Skeletal muscle tissue (tissue), 4 donors: ENCODE results near the gene C8A. TPM values are rescaled to one million over a fixed set of nuclear protein-coding genes. Genes with fewer than 3 reads are reported as not detected.

Source experiments
- H3K27ac ChIP-seq: one replicate; pipeline ENCODE4 v1.7.0; 2013; ENCODE audit warnings: mild to moderate bottlenecking, low read depth, low read length, inconsistent platforms
- H3K27me3 ChIP-seq, 3 donors: one replicate each; pipeline ENCODE4 v1.7.0; 2013; ENCODE audit warnings: low read length in 3 of 3; ENCODE audit not compliant: control insufficient read depth in 3 of 3, insufficient read depth in 3 of 3
- H3K36me3 ChIP-seq, 3 donors: one replicate each; pipeline ENCODE4 v1.7.0; 2013; ENCODE audit warnings: low read length in 3 of 3; ENCODE audit not compliant: control insufficient read depth in 3 of 3, insufficient read depth in 3 of 3
- H3K4me1 ChIP-seq, 3 donors: one replicate each; pipeline ENCODE4 v1.7.0; 2013; ENCODE audit warnings: low read length in 3 of 3, mild to moderate bottlenecking in 3 of 3; ENCODE audit not compliant: control insufficient read depth in 3 of 3, insufficient read depth in 3 of 3
- H3K4me3 ChIP-seq, 3 donors: one replicate each; pipeline ENCODE4 v1.7.0; 2013; ENCODE audit warnings: low read length in 3 of 3
- H3K9ac ChIP-seq, 3 donors: one replicate each; pipeline ENCODE4 v1.7.0; 2013; ENCODE audit warnings: low read length in 3 of 3, mild to moderate bottlenecking in 3 of 3, moderate library complexity in 2 of 3, low read depth in 1 of 3
- H3K9me3 ChIP-seq, 3 donors: one replicate each; pipeline ENCODE4 v1.7.0; 2013; ENCODE audit warnings: low read length in 3 of 3; ENCODE audit not compliant: control insufficient read depth in 3 of 3
- total RNA-seq: library from RNA; depleted of rRNA; stranded (reverse); fragments of >200 nt; gene quantifications from one replicate; pipeline ENCODE4 v1.2.3, GENCODE V29; 2014
- donor health status: Osteomylitis.

C8A gene
- total RNA-seq, 1 donor from 2014 or later = not detected

DNA sequence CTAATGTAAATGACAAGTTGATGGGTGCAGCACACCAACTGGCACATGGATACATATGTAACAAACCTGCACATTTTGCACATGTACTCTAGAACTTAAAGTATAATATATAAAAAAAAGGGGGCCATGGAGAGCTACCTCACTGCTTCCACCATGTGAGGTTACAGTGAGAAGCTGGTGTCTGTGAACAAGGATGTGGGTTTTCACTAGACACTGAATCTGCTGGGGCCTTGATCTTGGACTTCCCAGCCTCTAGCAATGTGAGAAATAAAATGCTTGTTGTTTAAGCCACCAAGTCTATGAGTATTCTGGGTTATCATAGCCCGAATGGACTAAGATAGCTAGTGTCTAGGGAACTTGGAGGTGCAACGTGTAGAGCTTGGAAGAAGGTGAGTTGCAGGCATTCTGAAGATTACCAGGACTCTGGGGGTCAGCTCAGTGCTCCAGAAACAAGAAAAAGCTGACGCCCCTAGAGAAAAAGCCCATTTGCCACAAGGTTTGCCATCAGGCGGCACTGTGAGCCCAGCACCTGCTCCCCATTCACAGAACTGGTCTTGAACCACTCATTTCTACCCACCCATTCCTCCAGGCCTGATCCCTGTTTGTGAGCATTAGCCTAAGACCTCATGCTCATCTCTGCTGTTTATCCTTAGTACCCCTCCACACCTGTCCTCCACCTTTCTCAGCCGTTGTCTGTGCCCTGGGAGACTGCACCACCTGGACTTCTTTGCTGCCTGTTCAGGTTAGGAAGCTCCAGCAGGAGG lies 20.3 kb upstream of the C8A start:
- Histone ChIP-seq H3K36me3 (no peaks in the 10 kb centered on the region), H3K4me3 (no peak overlapping the region), H3K9me3 (no peaks in the 10 kb centered on the region), H3K27ac (no peak overlapping the region), H3K27me3 (peaks cover 5 to 7% (median 6%) of the 10 kb centered on the region in 3 donors), H3K9ac (no peak overlapping the region), H3K4me1 (no peaks in the 10 kb centered on the region)

DNA sequence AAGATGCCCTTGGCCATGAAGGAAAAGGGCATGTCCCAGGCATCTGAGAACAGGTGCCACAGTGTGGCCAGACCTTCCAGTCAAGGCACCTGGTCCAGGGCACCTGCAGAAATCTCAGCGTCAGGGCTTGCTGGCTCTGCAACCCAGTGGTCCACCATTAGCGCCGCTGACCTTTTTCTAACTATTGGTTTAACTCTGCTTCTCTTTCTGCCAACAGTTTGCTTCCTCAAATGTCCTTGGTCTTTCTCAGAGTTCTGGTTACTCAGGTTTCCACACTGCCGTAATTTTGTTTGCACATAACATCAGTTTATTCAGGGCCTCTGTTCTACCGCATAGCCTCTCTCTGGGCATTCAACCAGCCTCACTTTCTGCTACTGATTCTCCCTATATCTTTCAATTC lies 18.9 kb upstream of the C8A start:
- Histone ChIP-seq H3K27me3 (peaks cover 5 to 7% (median 7%) of the 10 kb centered on the region in 3 donors), H3K9ac (no peak overlapping the region), H3K36me3 (no peaks in the 10 kb centered on the region), H3K9me3 (peaks cover 0 to 3% (median 0%) of the 10 kb centered on the region in 3 donors), H3K4me3 (no peak overlapping the region), H3K4me1 (no peaks in the 10 kb centered on the region), H3K27ac (no peak overlapping the region)

DNA sequence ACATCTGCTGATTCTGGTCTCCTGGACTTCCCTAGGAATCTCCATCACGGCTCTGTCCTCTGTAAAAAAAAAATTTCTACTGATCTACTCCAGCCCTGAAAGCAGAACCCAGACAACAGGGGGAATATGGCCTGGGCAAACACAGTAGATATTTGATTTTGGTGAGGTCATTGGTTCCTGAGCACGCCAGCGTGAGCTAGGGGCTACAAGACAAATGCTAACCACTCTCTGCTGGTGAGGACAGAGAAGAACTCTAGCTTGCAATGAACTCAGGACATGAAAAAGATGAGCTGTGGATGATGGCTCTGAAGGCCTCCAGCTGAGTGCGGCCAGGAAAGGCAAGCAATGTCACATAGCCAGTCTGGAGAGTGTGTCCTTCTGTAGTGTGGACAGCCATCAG lies 18.2 kb upstream of the C8A start:
- Histone ChIP-seq H3K27me3 (peaks cover 2 to 7% (median 2%) of the 10 kb centered on the region in 3 donors), H3K9me3 (peaks cover 0 to 3% (median 0%) of the 10 kb centered on the region in 3 donors), H3K36me3 (no peaks in the 10 kb centered on the region), H3K27ac (no peak overlapping the region), H3K4me1 (no peaks in the 10 kb centered on the region), H3K9ac (no peak overlapping the region), H3K4me3 (no peak overlapping the region)

GRCh38 chr1:56837244-56837939 lies 17.2 kb upstream of the C8A start:
- Histone ChIP-seq H3K9me3 (peaks cover 0 to 3% (median 0%) of the 10 kb centered on the region in 3 donors), H3K27ac (no peak overlapping the region), H3K36me3 (no peaks in the 10 kb centered on the region), H3K27me3 (peaks cover 0 to 7% (median 3%) of the 10 kb centered on the region in 3 donors), H3K4me1 (no peaks in the 10 kb centered on the region), H3K4me3 (no peak overlapping the region), H3K9ac (no peak overlapping the region)

DNA sequence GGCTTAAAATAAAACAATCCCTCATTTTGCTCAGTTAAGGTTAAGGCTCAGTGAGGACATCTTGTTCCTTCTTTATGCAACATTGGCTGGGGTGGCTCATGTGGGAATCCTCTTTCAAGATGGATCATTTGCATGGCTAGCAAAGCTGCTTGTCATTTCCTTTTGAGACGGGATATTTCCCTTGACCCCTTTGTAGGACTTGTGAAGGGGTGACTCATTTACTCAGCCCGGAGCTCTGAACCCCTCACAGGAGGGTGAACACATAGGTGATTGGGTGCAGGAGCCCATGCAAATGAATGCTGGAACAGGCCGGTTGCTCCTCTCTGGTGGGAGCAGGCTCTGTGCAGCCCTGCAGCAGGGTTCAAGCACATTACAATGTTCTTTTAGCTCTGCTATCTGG lies 15.8 kb upstream of the C8A start:
- Histone ChIP-seq H3K4me3 (no peak overlapping the region), H3K36me3 (no peaks in the 10 kb centered on the region), H3K27me3 (peaks cover 0 to 7% (median 3%) of the 10 kb centered on the region in 3 donors), H3K4me1 (no peaks in the 10 kb centered on the region), H3K9me3 (peaks cover 0 to 3% (median 0%) of the 10 kb centered on the region in 3 donors), H3K9ac (no peak overlapping the region), H3K27ac (no peak overlapping the region)

DNA sequence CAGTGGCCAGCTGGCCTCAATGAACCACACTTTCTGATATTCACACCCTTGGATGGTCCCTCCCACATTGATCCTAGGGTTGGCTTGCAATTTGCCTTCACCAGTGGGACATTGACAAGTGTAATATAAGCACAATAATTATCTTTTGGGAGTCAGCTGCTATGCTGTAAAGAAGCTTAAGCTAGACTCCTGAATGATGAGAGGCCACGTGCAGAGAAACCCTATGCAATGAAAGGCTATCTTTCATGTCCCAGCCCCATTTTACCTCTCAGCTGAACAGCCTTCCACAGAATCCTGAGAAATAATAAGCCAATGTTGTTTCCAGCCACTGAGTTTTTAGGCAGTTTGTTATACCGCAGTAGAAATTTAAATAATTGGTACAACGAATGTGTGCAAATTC lies 11.1 kb upstream of the C8A start:
- Histone ChIP-seq H3K4me1 (no peaks in the 10 kb centered on the region), H3K9ac (no peak overlapping the region), H3K4me3 (no peak overlapping the region), H3K36me3 (no peaks in the 10 kb centered on the region), H3K27ac (no peak overlapping the region), H3K27me3 (peaks cover 0 to 10% (median 3%) of the 10 kb centered on the region in 3 donors), H3K9me3 (peaks cover 0 to 3% (median 0%) of the 10 kb centered on the region in 3 donors)

DNA sequence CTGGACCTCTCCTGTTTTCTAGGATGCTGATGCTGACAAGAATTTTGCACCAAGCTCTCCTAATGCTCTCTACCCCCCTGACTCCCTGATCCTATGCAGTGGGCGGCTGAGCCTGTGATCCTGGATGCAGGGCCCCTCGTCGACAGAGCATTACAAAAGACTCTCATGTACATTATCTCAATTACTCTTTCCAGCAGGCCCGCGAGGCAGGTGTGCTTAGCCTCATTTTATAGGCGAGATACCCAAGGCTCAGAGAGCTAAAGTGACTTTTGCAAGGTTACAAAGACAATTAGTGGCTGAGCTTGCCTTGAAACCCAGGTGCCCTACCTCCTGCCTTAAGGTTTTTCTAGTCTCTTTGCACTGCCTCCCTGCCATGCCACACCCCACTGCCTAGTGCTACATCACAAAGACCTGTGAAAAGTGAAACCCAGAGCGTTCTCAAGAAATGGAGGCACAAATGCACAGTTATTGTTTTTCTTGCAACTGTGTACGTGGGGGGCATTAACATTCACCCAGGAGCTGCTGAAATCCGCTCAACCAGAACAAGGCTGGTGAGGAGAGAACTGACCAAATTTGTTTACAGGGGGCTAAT lies 10.0 kb upstream of the C8A start:
- no peaks in the 10 kb centered on the region for H3K36me3 ChIP-seq
- no peaks in the 10 kb centered on the region for H3K4me1 ChIP-seq
- H3K9ac ChIP-seq = no peak overlapping the region
- peaks cover 0 to 3% (median 0%) of the 10 kb centered on the region in 3 donors for H3K9me3 ChIP-seq
- no peak overlapping the region for H3K27ac ChIP-seq
- H3K27me3 ChIP-seq = peaks cover 0 to 6% (median 3%) of the 10 kb centered on the region in 3 donors
- no peak overlapping the region for H3K4me3 ChIP-seq

GRCh38 chr1:56845343-56845742 lies 9.3 kb upstream of the C8A start:
- H3K9me3 ChIP-seq = no peaks in the 10 kb centered on the region
- no peak overlapping the region for H3K27ac ChIP-seq
- H3K4me3 ChIP-seq = no peak overlapping the region
- no peaks in the 10 kb centered on the region for H3K4me1 ChIP-seq
- no peak overlapping the region for H3K9ac ChIP-seq
- peaks cover 0 to 6% (median 3%) of the 10 kb centered on the region in 3 donors for H3K27me3 ChIP-seq
- no peaks in the 10 kb centered on the region for H3K36me3 ChIP-seq

DNA sequence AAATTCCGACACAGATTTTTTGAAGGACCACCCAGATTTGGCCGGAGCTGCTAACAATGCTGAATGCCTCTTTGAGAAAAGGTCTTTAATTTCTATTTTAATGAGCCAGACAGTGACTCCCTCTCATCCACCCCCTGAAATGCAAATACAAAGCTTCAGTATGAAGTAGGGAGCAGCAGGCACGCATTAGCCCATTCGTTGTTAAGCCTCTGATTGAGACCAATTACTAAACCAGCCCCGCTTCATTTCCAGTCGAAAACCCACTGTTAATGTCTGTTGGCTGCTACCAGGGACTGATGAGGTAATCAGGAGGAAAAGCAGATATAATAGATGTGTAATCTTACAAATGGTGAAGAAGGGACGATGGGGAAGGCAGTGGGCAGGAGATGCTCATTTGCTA lies 4.8 kb upstream of the C8A start:
- Histone ChIP-seq H3K36me3 (no peaks in the 10 kb centered on the region), H3K9ac (no peak overlapping the region), H3K4me3 (no peak overlapping the region), H3K9me3 (no peaks in the 10 kb centered on the region), H3K27me3 (peaks cover 0 to 5% (median 0%) of the 10 kb centered on the region in 3 donors), H3K4me1 (no peaks in the 10 kb centered on the region), H3K27ac (no peak overlapping the region)

DNA sequence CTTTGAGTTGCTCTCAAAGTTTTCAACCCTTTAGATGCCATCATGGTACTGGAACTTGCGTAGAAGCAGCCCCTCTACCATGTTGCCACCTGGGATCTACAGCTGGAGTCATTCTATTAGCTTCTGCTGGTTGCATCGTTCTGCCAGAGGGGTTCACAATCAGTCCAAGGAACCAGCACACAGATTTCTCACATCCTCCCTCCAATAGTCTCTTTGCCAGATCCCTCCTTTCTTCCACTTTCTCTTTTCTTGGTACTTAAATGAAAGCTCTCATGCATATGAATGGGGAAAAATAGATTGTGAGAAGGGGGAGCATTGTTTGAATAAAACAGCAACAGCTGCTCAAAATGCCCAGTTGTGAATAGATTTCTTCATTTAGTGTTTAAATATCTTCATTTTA lies 4.2 kb upstream of the C8A start:
- Histone ChIP-seq H3K4me3 (no peak overlapping the region), H3K4me1 (no peaks in the 10 kb centered on the region), H3K9me3 (no peaks in the 10 kb centered on the region), H3K27me3 (peaks cover 0 to 3% (median 0%) of the 10 kb centered on the region in 3 donors), H3K9ac (no peak overlapping the region), H3K36me3 (no peaks in the 10 kb centered on the region), H3K27ac (no peak overlapping the region)
